Hepatocyte (in vitro differentiated cells): ENCODE results near the gene PGPEP1. TPM values are rescaled to one million over a fixed set of nuclear protein-coding genes. Genes with fewer than 3 reads are reported as not detected.

ENCODE experiments used
- DNase-seq: peaks from one replicate; pipeline ENCODE4 v3.0.0-alpha.2; 2016; ENCODE audit warnings: low spot score
- H2AFZ ChIP-seq: fragments of 200-600 bp; sonication (generic); 2 replicates; pipeline ENCODE4 v1.6.0; 2016; ENCODE audit warnings: antibody characterized with exemption, mild to moderate bottlenecking
- H3K27ac ChIP-seq: fragments of 200-600 bp; sonication (generic); 2 replicates; pipeline ENCODE4 v1.5.1; 2016; ENCODE audit warnings: mild to moderate bottlenecking
- H3K27me3 ChIP-seq: fragments of 200-600 bp; sonication (generic); 2 replicates; pipeline ENCODE4 v1.6.1; 2016
- H3K36me3 ChIP-seq: fragments of 200-600 bp; sonication (generic); replicated peaks from 2 replicates; pipeline ENCODE4 v1.5.1; 2016; ENCODE audit warnings: low read depth; ENCODE audit not compliant: insufficient read depth
- H3K4me1 ChIP-seq: fragments of 200-600 bp; sonication (generic); 2 replicates; pipeline ENCODE4 v1.5.1; 2016; ENCODE audit warnings: mild to moderate bottlenecking, moderate library complexity; ENCODE audit not compliant: insufficient read depth
- H3K4me2 ChIP-seq: fragments of 200-600 bp; sonication (generic); 2 replicates; pipeline ENCODE4 v1.6.0; 2016
- H3K4me3 ChIP-seq: fragments of 200-600 bp; sonication (generic); 2 replicates; pipeline ENCODE4 v1.5.1; 2016; ENCODE audit warnings: mild to moderate bottlenecking
- H3K79me2 ChIP-seq: fragments of 200-600 bp; sonication (generic); 2 replicates; pipeline ENCODE4 v1.6.0; 2017; ENCODE audit warnings: mild to moderate bottlenecking
- H3K9me2 ChIP-seq: fragments of 200-600 bp; sonication (generic); replicated peaks from 2 replicates; pipeline ENCODE4 v1.6.0; 2017; ENCODE audit warnings: mild to moderate bottlenecking; ENCODE audit not compliant: insufficient read depth
- H3K9me3 ChIP-seq: fragments of 200-600 bp; sonication (generic); 2 replicates; pipeline ENCODE4 v1.5.1; 2016; ENCODE audit warnings: low read depth, mild to moderate bottlenecking
- H4K20me1 ChIP-seq: fragments of 200-600 bp; sonication (generic); 2 replicates; pipeline ENCODE4 v1.6.0; 2016; ENCODE audit warnings: mild to moderate bottlenecking; ENCODE audit not compliant: insufficient read depth, poor library complexity, severe bottlenecking
- EZH2 ChIP-seq: fragments of 200-600 bp; sonication (generic); IDR thresholded peaks from 2 replicates; pipeline ENCODE4 v1.6.1; 2016; ENCODE audit warnings: antibody characterized with exemption, mild to moderate bottlenecking, borderline replicate concordance
- EZH2phosphoT487 ChIP-seq: fragments of 200-600 bp; sonication (generic); IDR thresholded peaks from one replicate; pipeline ENCODE4 v1.6.1; 2018; ENCODE audit warnings: antibody characterized with exemption, mild to moderate bottlenecking, low read depth, moderate library complexity; ENCODE audit not compliant: unreplicated experiment, severe bottlenecking
- WGBS: methylation state at CpG from one replicate; pipeline ENCODE4 v1.1.6; 2016; ENCODE audit warnings: low lambda C conversion rate; ENCODE audit errors: missing lambda C conversion rate; 5-methylcytosine and 5-hydroxymethylcytosine counted together
- polyA plus RNA-seq: library from polyadenylated mRNA; unstranded; fragments of >200 nt; fragmentation: Nextera tagmentation; extraction: Ambion mirVana; gene quantifications from 2 replicates; pipeline ENCODE4 v1.2.1, GENCODE V29; 2016
- total RNA-seq: library from RNA; depleted of rRNA; stranded (reverse); fragments of >200 nt; gene quantifications from 2 replicates; pipeline ENCODE4 v1.2.3, GENCODE V29; 2014
- TF ChIP-seq, protein P1 (sequence below): fragments of 200-600 bp; sonication (generic); IDR thresholded peaks from 2 replicates; pipeline ENCODE4 v1.5.1; 2016; ENCODE audit warnings: antibody characterized with exemption, mild to moderate bottlenecking; ENCODE audit not compliant: poor library complexity

PGPEP1 gene
- total and polyA plus RNA-seq, 2 experiments from 2014 or later = 26.8 to 36.1 TPM

DNA sequence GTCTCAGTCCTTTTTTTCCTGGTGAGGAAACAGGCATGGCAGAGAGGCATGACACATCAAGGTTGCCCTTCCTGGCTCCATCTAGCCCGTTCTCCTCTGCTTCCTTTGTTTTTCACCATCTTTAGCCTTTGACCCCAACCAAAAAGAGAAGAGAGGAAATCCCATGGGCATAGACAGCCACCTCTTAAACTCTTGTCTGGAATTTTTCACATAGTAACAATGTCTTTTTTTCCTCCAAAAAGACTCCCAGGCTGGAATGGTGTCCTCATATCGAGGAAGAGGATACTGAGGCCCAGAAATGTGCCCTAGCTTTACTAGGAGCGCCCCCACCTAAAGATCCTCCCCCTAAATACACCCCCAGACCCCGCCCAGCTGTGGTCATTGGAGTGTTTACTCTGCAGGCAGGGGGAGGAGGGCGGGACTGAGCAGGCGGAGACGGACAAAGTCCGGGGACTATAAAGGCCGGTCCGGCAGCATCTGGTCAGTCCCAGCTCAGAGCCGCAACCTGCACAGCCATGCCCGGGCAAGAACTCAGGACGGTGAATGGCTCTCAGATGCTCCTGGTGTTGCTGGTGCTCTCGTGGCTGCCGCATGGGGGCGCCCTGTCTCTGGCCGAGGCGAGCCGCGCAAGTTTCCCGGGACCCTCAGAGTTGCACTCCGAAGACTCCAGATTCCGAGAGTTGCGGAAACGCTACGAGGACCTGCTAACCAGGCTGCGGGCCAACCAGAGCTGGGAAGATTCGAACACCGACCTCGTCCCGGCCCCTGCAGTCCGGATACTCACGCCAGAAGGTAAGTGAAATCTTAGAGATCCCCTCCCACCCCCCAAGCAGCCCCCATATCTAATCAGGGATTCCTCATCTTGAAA is 45.5 kb downstream of the PGPEP1 start, which contains the start of gene GDF15:
GDF15 (plus strand) TSS at position 484 of the 868 bp plus-strand sequence; CDS start at position 516, 32 bp downstream.
- no peak for TF ChIP-seq EZH2phosphoT487
- no peak for TF ChIP-seq EZH2
- TF ChIP-seq, protein P1, sequence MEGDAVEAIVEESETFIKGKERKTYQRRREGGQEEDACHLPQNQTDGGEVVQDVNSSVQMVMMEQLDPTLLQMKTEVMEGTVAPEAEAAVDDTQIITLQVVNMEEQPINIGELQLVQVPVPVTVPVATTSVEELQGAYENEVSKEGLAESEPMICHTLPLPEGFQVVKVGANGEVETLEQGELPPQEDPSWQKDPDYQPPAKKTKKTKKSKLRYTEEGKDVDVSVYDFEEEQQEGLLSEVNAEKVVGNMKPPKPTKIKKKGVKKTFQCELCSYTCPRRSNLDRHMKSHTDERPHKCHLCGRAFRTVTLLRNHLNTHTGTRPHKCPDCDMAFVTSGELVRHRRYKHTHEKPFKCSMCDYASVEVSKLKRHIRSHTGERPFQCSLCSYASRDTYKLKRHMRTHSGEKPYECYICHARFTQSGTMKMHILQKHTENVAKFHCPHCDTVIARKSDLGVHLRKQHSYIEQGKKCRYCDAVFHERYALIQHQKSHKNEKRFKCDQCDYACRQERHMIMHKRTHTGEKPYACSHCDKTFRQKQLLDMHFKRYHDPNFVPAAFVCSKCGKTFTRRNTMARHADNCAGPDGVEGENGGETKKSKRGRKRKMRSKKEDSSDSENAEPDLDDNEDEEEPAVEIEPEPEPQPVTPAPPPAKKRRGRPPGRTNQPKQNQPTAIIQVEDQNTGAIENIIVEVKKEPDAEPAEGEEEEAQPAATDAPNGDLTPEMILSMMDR = peak; percentile 59
- Histone ChIP-seq H3K4me3 (peak within 1 kb of the TSS; percentile 55), H3K36me3 (no peaks in the 10 kb centered on the region), H3K4me1 (peaks cover 15% of the 10 kb centered on the region), H3K4me2 (peak within 1 kb of the TSS; percentile 81), H2AFZ (no peak within 1 kb of the TSS), H3K27me3 (no peaks in the 10 kb centered on the region), H3K79me2 (peaks cover 18% of the 10 kb centered on the region), H4K20me1 (no peaks in the 10 kb centered on the region), H3K9me3 (no peaks in the 10 kb centered on the region), H3K27ac (peak within 1 kb of the TSS; percentile 86), H3K9me2 (no peaks in the 10 kb centered on the region)
- DNase-seq = peak; percentile 92
- WGBS = 55% methylated on average over 32 of the region's 33 CpGs

DNA sequence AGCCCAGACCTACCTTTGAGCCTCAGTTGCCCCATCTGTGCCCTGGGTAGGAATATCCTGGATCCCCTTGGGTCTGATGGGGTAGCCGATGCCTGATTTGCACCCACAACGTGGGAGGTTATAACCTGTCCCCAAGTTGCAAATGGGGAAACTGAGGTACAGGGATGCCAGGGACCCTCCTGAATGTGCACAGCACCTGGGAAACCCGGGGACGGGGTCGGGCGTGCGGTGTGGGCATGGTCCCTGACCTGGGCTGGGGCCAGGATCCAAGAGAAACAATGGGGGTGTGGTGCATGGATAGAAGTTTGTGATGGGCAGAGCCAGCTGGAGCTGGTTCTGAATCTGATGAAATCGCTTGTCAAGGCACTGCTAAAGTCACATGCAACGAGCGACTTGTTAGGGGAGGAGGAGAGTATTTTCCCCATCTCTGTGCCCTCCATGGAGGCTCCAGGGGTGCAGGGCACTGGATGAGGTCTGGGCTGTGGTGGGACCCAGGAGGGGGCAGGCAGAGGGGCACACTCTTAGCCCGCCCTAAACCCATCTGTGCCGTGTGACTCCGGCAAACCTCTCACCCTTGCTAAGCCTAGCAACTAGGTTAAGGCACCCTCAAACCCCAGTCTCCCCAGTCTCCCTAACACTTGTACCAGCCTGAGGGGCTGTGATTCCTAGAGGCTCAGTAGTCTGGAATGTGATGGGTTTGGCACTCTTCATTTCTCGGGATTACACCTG is 46.3 kb downstream of the PGPEP1 start:
- 82% methylated on average over 11 of the region's 14 CpGs for WGBS
- Histone ChIP-seq H3K4me2 (peak overlapping the region; percentile 81), H3K79me2 (peaks cover 18% of the 10 kb centered on the region), H3K9me3 (no peaks in the 10 kb centered on the region), H3K9me2 (no peaks in the 10 kb centered on the region), H2AFZ (no peak overlapping the region), H3K27ac (peak overlapping the region; percentile 86), H4K20me1 (no peaks in the 10 kb centered on the region), H3K36me3 (no peaks in the 10 kb centered on the region), H3K4me1 (peaks cover 15% of the 10 kb centered on the region), H3K27me3 (no peaks in the 10 kb centered on the region), H3K4me3 (peak overlapping the region; percentile 55)
- DNase-seq = peak; percentile 11
- TF ChIP-seq, protein P1 = no peak
- no peak for TF ChIP-seq EZH2phosphoT487
- no peak for TF ChIP-seq EZH2

DNA sequence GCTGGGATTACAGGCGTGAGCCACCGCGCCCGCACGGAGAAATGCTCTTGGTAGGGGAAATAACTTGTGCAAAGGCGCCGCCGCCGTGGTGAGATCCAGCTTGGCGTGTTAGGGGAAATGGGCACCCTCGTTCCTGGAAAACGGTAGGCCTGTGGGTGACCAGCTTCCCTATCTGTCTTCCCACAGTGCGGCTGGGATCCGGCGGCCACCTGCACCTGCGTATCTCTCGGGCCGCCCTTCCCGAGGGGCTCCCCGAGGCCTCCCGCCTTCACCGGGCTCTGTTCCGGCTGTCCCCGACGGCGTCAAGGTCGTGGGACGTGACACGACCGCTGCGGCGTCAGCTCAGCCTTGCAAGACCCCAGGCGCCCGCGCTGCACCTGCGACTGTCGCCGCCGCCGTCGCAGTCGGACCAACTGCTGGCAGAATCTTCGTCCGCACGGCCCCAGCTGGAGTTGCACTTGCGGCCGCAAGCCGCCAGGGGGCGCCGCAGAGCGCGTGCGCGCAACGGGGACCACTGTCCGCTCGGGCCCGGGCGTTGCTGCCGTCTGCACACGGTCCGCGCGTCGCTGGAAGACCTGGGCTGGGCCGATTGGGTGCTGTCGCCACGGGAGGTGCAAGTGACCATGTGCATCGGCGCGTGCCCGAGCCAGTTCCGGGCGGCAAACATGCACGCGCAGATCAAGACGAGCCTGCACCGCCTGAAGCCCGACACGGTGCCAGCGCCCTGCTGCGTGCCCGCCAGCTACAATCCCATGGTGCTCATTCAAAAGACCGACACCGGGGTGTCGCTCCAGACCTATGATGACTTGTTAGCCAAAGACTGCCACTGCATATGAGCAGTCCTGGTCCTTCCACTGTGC is 47.9 kb downstream of the PGPEP1 start:
- Histone ChIP-seq H4K20me1 (no peaks in the 10 kb centered on the region), H3K4me3 (no peak overlapping the region), H3K27ac (peak overlapping the region; percentile 24), H3K9me2 (no peaks in the 10 kb centered on the region), H2AFZ (no peak overlapping the region), H3K4me1 (peaks cover 15% of the 10 kb centered on the region), H3K9me3 (no peaks in the 10 kb centered on the region), H3K36me3 (no peaks in the 10 kb centered on the region), H3K4me2 (peak overlapping the region; percentile 81), H3K79me2 (peaks cover 18% of the 10 kb centered on the region), H3K27me3 (no peaks in the 10 kb centered on the region)
- TF ChIP-seq, protein P1 = peak; percentile 97
- TF ChIP-seq EZH2phosphoT487 (no peak), EZH2 (no peak)
- peak; percentile 80 for DNase-seq
- 31% methylated on average over 82 of the region's 86 CpGs for WGBS
